Esophagus squamous epithelium (tissue), 4 donors: ENCODE data around the gene B4GALT5.

ENCODE experiments used
- CTCF ChIP-seq, 6 experiments: fragments of 450-650 bp in 4 of 6; fragments of 200-600 bp in 2 of 6; sonication (generic) in 2 of 6; IDR thresholded peaks; one replicate each; pipeline ENCODE4 v1.5.1; 2016 to 2019; ENCODE audit warnings: antibody characterized with exemption in 6 of 6, mild to moderate bottlenecking in 4 of 6, moderate library complexity in 4 of 6
- POLR2A ChIP-seq, 4 donors: fragments of 450-650 bp; IDR thresholded peaks; one replicate each; pipeline ENCODE4 v1.6.1; 2017; ENCODE audit warnings: antibody characterized with exemption in 4 of 4, mild to moderate bottlenecking in 4 of 4, moderate library complexity in 3 of 4

- no peak for TF ChIP-seq CTCF (IDR thresholded peaks at IDR 0.05)
- no peak for TF ChIP-seq POLR2A (IDR thresholded peaks at IDR 0.05)
Observed at GRCh38 chr20:49724408-49725223, 10.9 kb upstream of the B4GALT5 start.
